GM23338 (cell line): Measurements from ENCODE around the gene TANGO6.

Source experiments
- CREB1 ChIP-seq: fragments of 250-450 bp; sonication (Bioruptor Pico); IDR thresholded peaks from 2 replicates; pipeline ENCODE4 v1.5.0; 2020; ENCODE audit warnings: low read depth, mild to moderate bottlenecking, moderate library complexity
- CTCF ChIP-seq, 2 experiments: fragments of 200-600 bp in 1 of 2; sonication (generic) in 1 of 2; conservative IDR thresholded peaks; 2 replicates each; pipeline versions ENCODE4 v1.5.1 to v1.6.1; 2016 to 2017; ENCODE audit warnings: antibody characterized with exemption in 2 of 2, low read depth in 2 of 2, mild to moderate bottlenecking in 2 of 2, moderate library complexity in 1 of 2
- ETS1 ChIP-seq: IDR thresholded peaks from 2 replicates; pipeline ENCODE4 v1.6.1; 2016; ENCODE audit warnings: antibody characterized with exemption
- EZH2 ChIP-seq: fragments of 200-600 bp; sonication (generic); IDR thresholded peaks from one replicate; pipeline ENCODE4 v1.8.0; 2017; ENCODE audit warnings: antibody characterized with exemption, mild to moderate bottlenecking, low read depth; ENCODE audit not compliant: unreplicated experiment
- EZH2phosphoT487 ChIP-seq: fragments of 200-600 bp; sonication (generic); IDR thresholded peaks from one replicate; pipeline ENCODE4 v1.8.1; 2018; ENCODE audit warnings: antibody characterized with exemption; ENCODE audit not compliant: unreplicated experiment
- JUNB ChIP-seq: IDR thresholded peaks from one replicate; pipeline ENCODE4 v1.6.1; 2016; ENCODE audit warnings: antibody characterized with exemption; ENCODE audit not compliant: unreplicated experiment
- NANOG ChIP-seq: IDR thresholded peaks from 2 replicates; pipeline ENCODE4 v1.6.1; 2016; ENCODE audit warnings: antibody characterized with exemption, borderline replicate concordance
- POLR2AphosphoS5 ChIP-seq: IDR thresholded peaks from 2 replicates; pipeline ENCODE4 v1.6.1; 2016; ENCODE audit warnings: antibody characterized with exemption, low read depth
- STAT1 ChIP-seq: IDR thresholded peaks from one replicate; pipeline ENCODE4 v1.6.1; 2016; ENCODE audit warnings: antibody characterized with exemption; ENCODE audit not compliant: unreplicated experiment
- ZNF114 ChIP-seq: fragments of 250-450 bp; sonication (Bioruptor Pico); IDR thresholded peaks from 2 replicates; pipeline ENCODE4 v1.5.0; 2020; ENCODE audit warnings: mild to moderate bottlenecking, moderate library complexity
- ZNF331 ChIP-seq: fragments of 250-450 bp; sonication (Bioruptor Pico); IDR thresholded peaks from 2 replicates; pipeline ENCODE4 v1.5.0; 2020; ENCODE audit warnings: low read depth, mild to moderate bottlenecking, moderate library complexity
- TF ChIP-seq, protein P1 (sequence below): IDR thresholded peaks from one replicate; pipeline ENCODE4 v1.6.1; 2018; ENCODE audit warnings: antibody characterized with exemption; ENCODE audit not compliant: unreplicated experiment
- TF ChIP-seq, protein P2 (sequence below): fragments of 250-450 bp; sonication (Bioruptor Pico); IDR thresholded peaks from 2 replicates; pipeline ENCODE4 v1.5.0; 2020; ENCODE audit warnings: mild to moderate bottlenecking, moderate library complexity

DNA sequence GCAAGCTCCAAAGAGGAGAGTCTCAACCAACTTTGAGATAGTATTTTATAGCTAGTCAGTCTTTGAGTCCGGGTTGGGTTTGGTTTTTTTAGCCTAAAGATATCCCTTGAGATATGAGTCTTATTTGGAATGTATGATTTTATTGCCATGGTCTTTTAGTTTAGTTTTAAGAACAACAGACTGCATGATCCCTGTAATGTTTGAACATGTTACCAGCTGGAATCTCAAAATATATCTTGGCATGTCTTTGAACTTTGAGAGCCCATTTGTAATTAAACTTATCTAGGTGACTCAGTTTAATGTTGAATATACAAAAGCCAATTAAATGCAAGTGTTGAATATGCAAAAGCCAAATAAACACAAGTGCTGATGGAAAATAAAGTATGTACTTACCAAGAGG, 100.6 kb downstream of the TANGO6 start:
- TF ChIP-seq, protein P1, sequence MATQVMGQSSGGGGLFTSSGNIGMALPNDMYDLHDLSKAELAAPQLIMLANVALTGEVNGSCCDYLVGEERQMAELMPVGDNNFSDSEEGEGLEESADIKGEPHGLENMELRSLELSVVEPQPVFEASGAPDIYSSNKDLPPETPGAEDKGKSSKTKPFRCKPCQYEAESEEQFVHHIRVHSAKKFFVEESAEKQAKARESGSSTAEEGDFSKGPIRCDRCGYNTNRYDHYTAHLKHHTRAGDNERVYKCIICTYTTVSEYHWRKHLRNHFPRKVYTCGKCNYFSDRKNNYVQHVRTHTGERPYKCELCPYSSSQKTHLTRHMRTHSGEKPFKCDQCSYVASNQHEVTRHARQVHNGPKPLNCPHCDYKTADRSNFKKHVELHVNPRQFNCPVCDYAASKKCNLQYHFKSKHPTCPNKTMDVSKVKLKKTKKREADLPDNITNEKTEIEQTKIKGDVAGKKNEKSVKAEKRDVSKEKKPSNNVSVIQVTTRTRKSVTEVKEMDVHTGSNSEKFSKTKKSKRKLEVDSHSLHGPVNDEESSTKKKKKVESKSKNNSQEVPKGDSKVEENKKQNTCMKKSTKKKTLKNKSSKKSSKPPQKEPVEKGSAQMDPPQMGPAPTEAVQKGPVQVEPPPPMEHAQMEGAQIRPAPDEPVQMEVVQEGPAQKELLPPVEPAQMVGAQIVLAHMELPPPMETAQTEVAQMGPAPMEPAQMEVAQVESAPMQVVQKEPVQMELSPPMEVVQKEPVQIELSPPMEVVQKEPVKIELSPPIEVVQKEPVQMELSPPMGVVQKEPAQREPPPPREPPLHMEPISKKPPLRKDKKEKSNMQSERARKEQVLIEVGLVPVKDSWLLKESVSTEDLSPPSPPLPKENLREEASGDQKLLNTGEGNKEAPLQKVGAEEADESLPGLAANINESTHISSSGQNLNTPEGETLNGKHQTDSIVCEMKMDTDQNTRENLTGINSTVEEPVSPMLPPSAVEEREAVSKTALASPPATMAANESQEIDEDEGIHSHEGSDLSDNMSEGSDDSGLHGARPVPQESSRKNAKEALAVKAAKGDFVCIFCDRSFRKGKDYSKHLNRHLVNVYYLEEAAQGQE: no peak
- TF ChIP-seq JUNB (no peak), ETS1 (no peak), CTCF (conservative IDR thresholded peaks at IDR 0.05; ENCODE audit: low read depth in 2 of 2) (no peak), EZH2phosphoT487 (no peak), EZH2 (no peak), POLR2AphosphoS5 (no peak), CREB1 (no peak), ZNF114 (CRISPR knock-in tag) (no peak), STAT1 (no peak), NANOG (no peak), ZNF331 (CRISPR knock-in tag) (no peak)
- TF ChIP-seq, protein P2, sequence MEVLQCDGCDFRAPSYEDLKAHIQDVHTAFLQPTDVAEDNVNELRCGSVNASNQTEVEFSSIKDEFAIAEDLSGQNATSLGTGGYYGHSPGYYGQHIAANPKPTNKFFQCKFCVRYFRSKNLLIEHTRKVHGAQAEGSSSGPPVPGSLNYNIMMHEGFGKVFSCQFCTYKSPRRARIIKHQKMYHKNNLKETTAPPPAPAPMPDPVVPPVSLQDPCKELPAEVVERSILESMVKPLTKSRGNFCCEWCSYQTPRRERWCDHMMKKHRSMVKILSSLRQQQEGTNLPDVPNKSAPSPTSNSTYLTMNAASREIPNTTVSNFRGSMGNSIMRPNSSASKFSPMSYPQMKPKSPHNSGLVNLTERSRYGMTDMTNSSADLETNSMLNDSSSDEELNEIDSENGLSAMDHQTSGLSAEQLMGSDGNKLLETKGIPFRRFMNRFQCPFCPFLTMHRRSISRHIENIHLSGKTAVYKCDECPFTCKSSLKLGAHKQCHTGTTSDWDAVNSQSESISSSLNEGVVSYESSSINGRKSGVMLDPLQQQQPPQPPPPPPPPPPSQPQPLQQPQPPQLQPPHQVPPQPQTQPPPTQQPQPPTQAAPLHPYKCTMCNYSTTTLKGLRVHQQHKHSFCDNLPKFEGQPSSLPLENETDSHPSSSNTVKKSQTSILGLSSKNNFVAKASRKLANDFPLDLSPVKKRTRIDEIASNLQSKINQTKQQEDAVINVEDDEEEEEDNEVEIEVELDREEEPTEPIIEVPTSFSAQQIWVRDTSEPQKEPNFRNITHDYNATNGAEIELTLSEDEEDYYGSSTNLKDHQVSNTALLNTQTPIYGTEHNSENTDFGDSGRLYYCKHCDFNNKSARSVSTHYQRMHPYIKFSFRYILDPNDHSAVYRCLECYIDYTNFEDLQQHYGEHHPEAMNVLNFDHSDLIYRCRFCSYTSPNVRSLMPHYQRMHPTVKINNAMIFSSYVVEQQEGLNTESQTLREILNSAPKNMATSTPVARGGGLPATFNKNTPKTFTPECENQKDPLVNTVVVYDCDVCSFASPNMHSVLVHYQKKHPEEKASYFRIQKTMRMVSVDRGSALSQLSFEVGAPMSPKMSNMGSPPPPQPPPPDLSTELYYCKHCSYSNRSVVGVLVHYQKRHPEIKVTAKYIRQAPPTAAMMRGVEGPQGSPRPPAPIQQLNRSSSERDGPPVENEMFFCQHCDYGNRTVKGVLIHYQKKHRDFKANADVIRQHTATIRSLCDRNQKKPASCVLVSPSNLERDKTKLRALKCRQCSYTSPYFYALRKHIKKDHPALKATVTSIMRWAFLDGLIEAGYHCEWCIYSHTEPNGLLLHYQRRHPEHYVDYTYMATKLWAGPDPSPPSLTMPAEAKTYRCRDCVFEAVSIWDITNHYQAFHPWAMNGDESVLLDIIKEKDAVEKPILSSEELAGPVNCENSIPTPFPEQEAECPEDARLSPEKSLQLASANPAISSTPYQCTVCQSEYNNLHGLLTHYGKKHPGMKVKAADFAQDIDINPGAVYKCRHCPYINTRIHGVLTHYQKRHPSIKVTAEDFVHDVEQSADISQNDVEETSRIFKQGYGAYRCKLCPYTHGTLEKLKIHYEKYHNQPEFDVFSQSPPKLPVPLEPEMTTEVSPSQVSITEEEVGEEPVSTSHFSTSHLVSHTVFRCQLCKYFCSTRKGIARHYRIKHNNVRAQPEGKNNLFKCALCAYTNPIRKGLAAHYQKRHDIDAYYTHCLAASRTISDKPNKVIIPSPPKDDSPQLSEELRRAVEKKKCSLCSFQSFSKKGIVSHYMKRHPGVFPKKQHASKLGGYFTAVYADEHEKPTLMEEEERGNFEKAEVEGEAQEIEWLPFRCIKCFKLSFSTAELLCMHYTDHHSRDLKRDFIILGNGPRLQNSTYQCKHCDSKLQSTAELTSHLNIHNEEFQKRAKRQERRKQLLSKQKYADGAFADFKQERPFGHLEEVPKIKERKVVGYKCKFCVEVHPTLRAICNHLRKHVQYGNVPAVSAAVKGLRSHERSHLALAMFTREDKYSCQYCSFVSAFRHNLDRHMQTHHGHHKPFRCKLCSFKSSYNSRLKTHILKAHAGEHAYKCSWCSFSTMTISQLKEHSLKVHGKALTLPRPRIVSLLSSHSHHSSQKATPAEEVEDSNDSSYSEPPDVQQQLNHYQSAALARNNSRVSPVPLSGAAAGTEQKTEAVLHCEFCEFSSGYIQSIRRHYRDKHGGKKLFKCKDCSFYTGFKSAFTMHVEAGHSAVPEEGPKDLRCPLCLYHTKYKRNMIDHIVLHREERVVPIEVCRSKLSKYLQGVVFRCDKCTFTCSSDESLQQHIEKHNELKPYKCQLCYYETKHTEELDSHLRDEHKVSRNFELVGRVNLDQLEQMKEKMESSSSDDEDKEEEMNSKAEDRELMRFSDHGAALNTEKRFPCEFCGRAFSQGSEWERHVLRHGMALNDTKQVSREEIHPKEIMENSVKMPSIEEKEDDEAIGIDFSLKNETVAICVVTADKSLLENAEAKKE (CRISPR knock-in tag): no peak
